Measurements from ENCODE around the gene NRG3.

- no peak for TF ChIP-seq YY1 (IDR thresholded peaks at IDR 0.05; ENCODE audit: insufficient read depth, insufficient read length)
- no peak for TF ChIP-seq SUZ12 (IDR thresholded peaks at IDR 0.05; ENCODE audit: extremely low read depth, insufficient read depth, insufficient read length)
- TF ChIP-seq ZNF274 (IDR thresholded peaks at IDR 0.05; ENCODE audit: low read depth, low read length): no peak
Observed at GRCh38 chr10:82918022-82918421, 1043.0 kb downstream of the NRG3 start.

All from NT2/D1 (cell line).